Stomach (tissue), 4 donors: ENCODE results near the gene SORCS2.

Experiments
- CTCF ChIP-seq, 7 experiments: fragments of 450-650 bp in 4 of 7; fragments of 200-600 bp in 3 of 7; sonication (generic) in 3 of 7; IDR thresholded peaks; one replicate each; pipeline ENCODE4 v1.5.1; 2016 to 2019; ENCODE audit warnings: antibody characterized with exemption in 7 of 7, control low read depth in 2 of 7, mild to moderate bottlenecking in 1 of 7
- POLR2A ChIP-seq, 4 donors: fragments of 450-650 bp; IDR thresholded peaks; one replicate each; pipeline ENCODE4 v1.6.1; 2016; ENCODE audit warnings: antibody characterized with exemption in 4 of 4, control low read depth in 2 of 4, mild to moderate bottlenecking in 1 of 4, moderate library complexity in 1 of 4
- POLR2AphosphoS5 ChIP-seq, 3 donors: sonication (generic); formaldehyde crosslinking; IDR thresholded peaks; one replicate each; pipeline ENCODE4 v1.6.1; 2016; ENCODE audit warnings: antibody characterized with exemption in 3 of 3

DNA sequence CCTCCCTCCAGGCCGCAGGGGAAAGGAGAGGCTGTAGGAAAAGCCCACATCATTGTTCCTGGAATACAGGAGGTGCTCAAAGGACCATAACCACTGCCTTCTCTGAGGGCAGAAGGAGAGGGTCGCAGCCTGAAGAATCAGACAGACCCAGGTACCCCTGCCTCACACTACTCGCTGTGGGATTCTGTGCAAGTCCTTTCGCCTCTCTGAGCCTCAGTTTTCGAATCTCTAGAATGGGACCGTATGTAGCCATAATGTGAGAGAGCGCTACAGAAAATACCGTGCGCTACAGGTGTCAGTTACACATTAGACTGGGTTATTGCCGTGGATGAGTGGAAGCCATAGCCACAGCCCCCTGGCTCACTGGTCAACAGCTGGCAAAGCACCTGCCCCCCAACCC is 320.6 kb downstream of the SORCS2 start:
- TF ChIP-seq CTCF (IDR thresholded peaks at IDR 0.05) (no peak), POLR2A (IDR thresholded peaks at IDR 0.05) (no peak), POLR2AphosphoS5 (IDR thresholded peaks at IDR 0.05) (no peak)
